Measurements from ENCODE around the gene LAMA3. TPM values are rescaled to one million over a fixed set of nuclear protein-coding genes. Genes with fewer than 3 reads are reported as not detected.

Gene LAMA3
- total RNA-seq, 1 experiment from 2014 or later = 207 TPM

DNA sequence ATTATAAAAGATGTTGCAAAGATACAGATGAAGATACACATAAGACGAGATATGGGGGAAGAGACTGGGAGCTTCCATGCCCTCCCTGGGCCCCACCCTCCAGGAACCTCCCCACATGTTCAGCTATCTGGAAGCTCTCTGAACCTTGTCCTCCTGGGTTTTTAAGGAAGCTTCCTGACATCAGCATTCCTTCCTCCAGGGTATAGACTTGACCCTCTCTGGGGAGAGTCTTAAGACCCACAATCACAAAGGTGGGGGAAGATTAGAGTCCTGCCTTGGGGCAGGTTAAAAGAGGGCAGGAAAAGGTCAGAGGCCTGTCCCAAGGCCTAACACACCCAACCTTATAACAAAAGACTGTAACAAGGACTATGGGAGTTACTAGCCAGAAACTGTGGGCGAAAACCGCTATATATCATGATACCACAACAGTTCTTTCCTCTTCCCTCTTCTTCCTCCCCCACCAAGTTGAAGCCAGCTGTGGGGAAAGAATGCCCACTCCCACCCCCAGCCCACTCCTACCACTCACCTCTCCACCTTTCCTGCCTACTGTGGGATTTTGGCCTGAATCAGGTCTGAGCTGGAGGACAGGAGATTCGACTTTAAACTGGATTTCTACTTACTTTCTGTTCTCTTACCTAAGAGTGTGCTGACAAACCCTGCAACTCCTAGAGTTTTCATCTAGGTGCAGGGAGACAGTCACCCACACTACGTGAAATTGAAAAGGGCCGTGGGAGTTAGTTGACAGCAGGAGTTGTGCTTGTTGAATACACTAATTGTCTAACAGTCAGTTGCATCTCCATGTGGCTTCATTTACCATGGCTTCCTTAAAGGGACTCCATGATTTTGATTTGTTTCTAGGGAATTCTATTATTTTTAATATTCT is 105.0 kb downstream of the LAMA3 start:
- BruUV-seq (replicated peaks) = no TSS peak
- Mint-ChIP-seq H3K36me3 (ENCODE audit: insufficient read depth, unreplicated experiment) (no peaks in the 10 kb centered on the region), H3K4me3 (ENCODE audit: low read depth, unreplicated experiment) (no peak overlapping the region), H3K9me3 (ENCODE audit: low read depth, unreplicated experiment) (no peaks in the 10 kb centered on the region), H3K4me1 (ENCODE audit: low read depth, unreplicated experiment) (no peaks in the 10 kb centered on the region), H3K27ac (ENCODE audit: unreplicated experiment) (no peak overlapping the region), H3K27me3 (ENCODE audit: unreplicated experiment) (no peaks in the 10 kb centered on the region)
- TF ChIP-seq, protein P1, sequence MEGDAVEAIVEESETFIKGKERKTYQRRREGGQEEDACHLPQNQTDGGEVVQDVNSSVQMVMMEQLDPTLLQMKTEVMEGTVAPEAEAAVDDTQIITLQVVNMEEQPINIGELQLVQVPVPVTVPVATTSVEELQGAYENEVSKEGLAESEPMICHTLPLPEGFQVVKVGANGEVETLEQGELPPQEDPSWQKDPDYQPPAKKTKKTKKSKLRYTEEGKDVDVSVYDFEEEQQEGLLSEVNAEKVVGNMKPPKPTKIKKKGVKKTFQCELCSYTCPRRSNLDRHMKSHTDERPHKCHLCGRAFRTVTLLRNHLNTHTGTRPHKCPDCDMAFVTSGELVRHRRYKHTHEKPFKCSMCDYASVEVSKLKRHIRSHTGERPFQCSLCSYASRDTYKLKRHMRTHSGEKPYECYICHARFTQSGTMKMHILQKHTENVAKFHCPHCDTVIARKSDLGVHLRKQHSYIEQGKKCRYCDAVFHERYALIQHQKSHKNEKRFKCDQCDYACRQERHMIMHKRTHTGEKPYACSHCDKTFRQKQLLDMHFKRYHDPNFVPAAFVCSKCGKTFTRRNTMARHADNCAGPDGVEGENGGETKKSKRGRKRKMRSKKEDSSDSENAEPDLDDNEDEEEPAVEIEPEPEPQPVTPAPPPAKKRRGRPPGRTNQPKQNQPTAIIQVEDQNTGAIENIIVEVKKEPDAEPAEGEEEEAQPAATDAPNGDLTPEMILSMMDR (IDR thresholded peaks at IDR 0.05; ENCODE audit: unreplicated experiment) = no peak
- intact Hi-C loops (cut with micrococcal nuclease; ENCODE audit: unreplicated experiment) = no loop called here
- DNase-seq = no peak
- CTCF ChIA-PET = no interaction called here

DNA sequence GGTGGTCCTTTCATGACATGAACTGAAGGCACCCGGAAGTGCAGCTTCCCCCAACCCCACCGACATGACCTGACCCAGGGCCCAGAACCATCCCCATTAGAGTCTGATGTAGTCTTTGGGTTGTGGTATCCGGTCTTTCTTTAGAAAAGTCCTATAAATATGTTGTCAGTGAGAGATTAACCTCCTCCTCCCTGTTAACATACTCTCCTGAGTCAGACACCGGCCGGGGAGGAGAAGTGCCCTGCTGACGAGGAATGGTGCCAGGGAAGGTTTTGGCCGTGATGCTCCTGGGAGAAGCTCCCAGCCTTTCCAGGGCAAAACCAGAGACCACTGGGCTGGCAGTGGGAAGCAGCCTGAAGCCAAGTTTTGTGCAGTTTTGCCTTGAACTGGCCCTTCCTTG is 109.0 kb downstream of the LAMA3 start:
- intact Hi-C loops (cut with micrococcal nuclease; ENCODE audit: unreplicated experiment) = no loop called here
- CTCF ChIA-PET = no interaction called here
- no peak overlapping the region for H3K4me3 Mint-ChIP-seq (ENCODE audit: low read depth, unreplicated experiment)
- no peaks in the 10 kb centered on the region for H3K27me3 Mint-ChIP-seq (ENCODE audit: unreplicated experiment)
- BruUV-seq (replicated peaks) = no TSS peak
- no peaks in the 10 kb centered on the region for H3K36me3 Mint-ChIP-seq (ENCODE audit: insufficient read depth, unreplicated experiment)
- TF ChIP-seq, protein P1 (IDR thresholded peaks at IDR 0.05; ENCODE audit: unreplicated experiment) = no peak
- H3K27ac Mint-ChIP-seq (ENCODE audit: unreplicated experiment) = no peak overlapping the region
- DNase-seq = no peak
- H3K9me3 Mint-ChIP-seq (ENCODE audit: low read depth, unreplicated experiment) = no peaks in the 10 kb centered on the region
- no peaks in the 10 kb centered on the region for H3K4me1 Mint-ChIP-seq (ENCODE audit: low read depth, unreplicated experiment)

DNA sequence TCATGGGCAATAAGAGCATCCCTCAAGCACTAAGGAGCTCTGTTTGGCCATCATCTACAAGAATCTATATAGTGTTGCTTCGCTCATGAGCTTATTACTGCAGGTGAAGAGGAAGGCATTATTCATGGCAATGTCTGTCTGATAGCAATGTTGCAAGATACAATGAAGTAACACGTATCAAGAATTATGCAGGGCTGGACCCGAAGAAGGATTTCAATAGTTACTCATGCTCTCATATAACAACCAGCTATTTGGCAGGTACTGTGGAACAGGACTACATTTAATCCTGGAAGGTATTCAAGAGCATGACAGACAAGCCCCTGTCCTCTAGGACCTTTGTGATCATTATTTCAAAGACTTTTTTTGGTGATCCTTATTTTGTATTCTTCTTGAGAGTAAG is 109.6 kb downstream of the LAMA3 start:
- H3K27me3 Mint-ChIP-seq (ENCODE audit: unreplicated experiment) = no peaks in the 10 kb centered on the region
- H3K36me3 Mint-ChIP-seq (ENCODE audit: insufficient read depth, unreplicated experiment) = no peaks in the 10 kb centered on the region
- H3K4me1 Mint-ChIP-seq (ENCODE audit: low read depth, unreplicated experiment) = no peaks in the 10 kb centered on the region
- DNase-seq = no peak
- TF ChIP-seq, protein P1 (IDR thresholded peaks at IDR 0.05; ENCODE audit: unreplicated experiment) = no peak
- no peak overlapping the region for H3K4me3 Mint-ChIP-seq (ENCODE audit: low read depth, unreplicated experiment)
- CTCF ChIA-PET = no interaction called here
- H3K27ac Mint-ChIP-seq (ENCODE audit: unreplicated experiment) = no peak overlapping the region
- intact Hi-C loops (cut with micrococcal nuclease; ENCODE audit: unreplicated experiment) = no loop called here
- H3K9me3 Mint-ChIP-seq (ENCODE audit: low read depth, unreplicated experiment) = no peaks in the 10 kb centered on the region
- BruUV-seq (replicated peaks) = no TSS peak

DNA sequence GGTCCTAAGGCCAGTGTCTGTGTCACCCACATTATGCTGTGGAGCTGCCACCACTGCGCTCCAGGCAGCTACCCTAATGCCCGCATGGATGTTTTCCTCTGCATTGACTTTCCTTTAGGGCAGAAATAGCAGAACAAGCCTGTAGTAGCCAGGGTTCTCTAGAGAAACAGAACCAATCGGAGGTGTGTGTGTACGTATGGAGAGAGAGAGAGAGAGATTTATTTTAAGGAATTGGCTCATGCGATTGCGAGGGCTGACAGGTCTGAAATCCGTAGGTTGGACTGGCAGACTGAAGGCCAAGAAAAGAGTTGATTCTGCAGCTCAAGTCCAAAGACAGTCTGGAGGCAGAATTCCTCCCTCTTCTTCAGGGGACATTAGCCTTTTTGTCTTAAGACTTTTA is 110.3 kb downstream of the LAMA3 start:
- CTCF ChIA-PET = interaction anchor here (0.7 kb wide), 1 partner anchor 339 kb away, joined by 3 read pairs; no protein-coding TSS in a partner anchor
- intact Hi-C loops (cut with micrococcal nuclease; ENCODE audit: unreplicated experiment) = no loop called here
- Mint-ChIP-seq H3K36me3 (ENCODE audit: insufficient read depth, unreplicated experiment) (no peaks in the 10 kb centered on the region), H3K4me3 (ENCODE audit: low read depth, unreplicated experiment) (no peak overlapping the region), H3K4me1 (ENCODE audit: low read depth, unreplicated experiment) (no peaks in the 10 kb centered on the region), H3K27me3 (ENCODE audit: unreplicated experiment) (no peaks in the 10 kb centered on the region), H3K9me3 (ENCODE audit: low read depth, unreplicated experiment) (no peaks in the 10 kb centered on the region), H3K27ac (ENCODE audit: unreplicated experiment) (no peak overlapping the region)
- TF ChIP-seq, protein P1 (IDR thresholded peaks at IDR 0.05; ENCODE audit: unreplicated experiment) = no peak
- no TSS peak for BruUV-seq (replicated peaks)
- DNase-seq = no peak
